Measurements from ENCODE around the gene CALD1.

GRCh38 chr7:134799377-134799776 lies 19.9 kb downstream of the CALD1 start:
- TF ChIP-seq CTCF (tag by site-specific recombination; IDR thresholded peaks at IDR 0.05) (no peak), ZBTB7A (tag by site-specific recombination; IDR thresholded peaks at IDR 0.05; ENCODE audit: low read depth) (no peak), KLF10 (tag by site-specific recombination; IDR thresholded peaks at IDR 0.05) (no peak), ELK4 (IDR thresholded peaks at IDR 0.05; ENCODE audit: borderline replicate concordance, low read depth, low read length) (no peak), ZFP3 (tag by site-specific recombination; IDR thresholded peaks at IDR 0.05; ENCODE audit: low read depth) (no peak), ZNF2 (tag by site-specific recombination; IDR thresholded peaks at IDR 0.05) (no peak), MZF1 (tag by site-specific recombination; IDR thresholded peaks at IDR 0.05; ENCODE audit: borderline replicate concordance) (no peak), ZNF114 (tag by site-specific recombination; IDR thresholded peaks at IDR 0.05) (no peak), ZNF776 (tag by site-specific recombination; IDR thresholded peaks at IDR 0.05; ENCODE audit: borderline replicate concordance) (no peak), ZFP37 (tag by site-specific recombination; IDR thresholded peaks at IDR 0.05) (no peak)
- TF ChIP-seq, protein P1, sequence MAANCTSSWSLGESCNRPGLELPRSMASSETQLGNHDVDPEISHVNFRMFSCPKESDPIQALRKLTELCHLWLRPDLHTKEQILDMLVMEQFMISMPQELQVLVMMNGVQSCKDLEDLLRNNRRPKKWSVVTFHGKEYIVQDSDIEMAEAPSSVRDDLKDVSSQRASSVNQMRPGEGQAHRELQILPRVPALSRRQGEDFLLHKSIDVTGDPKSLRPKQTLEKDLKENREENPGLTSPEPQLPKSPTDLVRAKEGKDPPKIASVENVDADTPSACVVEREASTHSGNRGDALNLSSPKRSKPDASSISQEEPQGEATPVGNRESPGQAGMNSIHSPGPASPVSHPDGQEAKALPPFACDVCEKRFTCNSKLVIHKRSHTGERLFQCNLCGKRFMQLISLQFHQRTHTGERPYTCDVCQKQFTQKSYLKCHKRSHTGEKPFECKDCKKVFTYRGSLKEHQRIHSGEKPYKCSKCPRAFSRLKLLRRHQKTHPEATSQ (tag by site-specific recombination; IDR thresholded peaks at IDR 0.05), result no peak

Measured in HEK293 (cell line).